CD4-positive, alpha-beta memory T cell (primary cell): ENCODE data around the gene PEX3. TPM values are rescaled to one million over a fixed set of nuclear protein-coding genes. Genes with fewer than 3 reads are reported as not detected.

Source experiments
- CTCF ChIA-PET: fragments of 350-600 bp; sonication (Branson Sonifier 250); formaldehyde crosslinking; loops from one replicate; lab custom pipeline; 2021; ENCODE audit warnings: inconsistent platforms; ENCODE audit not compliant: partially characterized antibody; lab: Charles Lee
- POLR2A ChIA-PET: fragments of 350-600 bp; sonication (Branson Sonifier 250); formaldehyde crosslinking; loops from one replicate; lab custom pipeline; 2021; ENCODE audit not compliant: partially characterized antibody; lab: Charles Lee
- DNase-seq, 5 donors: peaks; one replicate each; pipeline versions ENCODE4 v3.0.0 to v3.0.0-alpha.2; 2020 to 2022; ENCODE audit warnings: mixed read lengths in 1 of 5
- H3K27ac ChIP-seq: one replicate; pipeline ENCODE4 v1.7.0; 2013; ENCODE audit warnings: low read depth, low read length
- H3K27me3 ChIP-seq: 2 replicates; pipeline ENCODE4 v1.7.0; 2013; ENCODE audit warnings: mild to moderate bottlenecking, low read length, moderate library complexity; ENCODE audit not compliant: insufficient read depth
- H3K36me3 ChIP-seq: 2 replicates; pipeline ENCODE4 v1.7.0; 2013; ENCODE audit warnings: mild to moderate bottlenecking, low read length, moderate library complexity; ENCODE audit not compliant: insufficient read depth
- H3K4me1 ChIP-seq: 2 replicates; pipeline ENCODE4 v1.7.0; 2013; ENCODE audit warnings: mild to moderate bottlenecking, low read length, moderate library complexity; ENCODE audit not compliant: insufficient read depth
- H3K4me3 ChIP-seq, 2 donors: one replicate each; pipeline ENCODE4 v1.7.0; 2013; ENCODE audit warnings: low read length in 2 of 2, mild to moderate bottlenecking in 1 of 2
- H3K9me3 ChIP-seq, 2 donors: one replicate each; pipeline ENCODE4 v1.7.0; 2013; ENCODE audit warnings: low read length in 2 of 2, control low read depth in 1 of 2; ENCODE audit not compliant: control insufficient read depth in 1 of 2
- H3K27ac Mint-ChIP-seq, 7 donors: one replicate each; pipeline ENCODE4 v1.8.0; 2020 to 2021; ENCODE audit warnings: mixed read lengths in 7 of 7, mild to moderate bottlenecking in 6 of 7, inconsistent platforms in 3 of 7, moderate library complexity in 3 of 7
- H3K27me3 Mint-ChIP-seq, 2 donors: one replicate each; pipeline ENCODE4 v1.8.0; 2020 to 2021; ENCODE audit warnings: mixed read lengths in 2 of 2
- H3K36me3 Mint-ChIP-seq, 2 donors: one replicate each; pipeline ENCODE4 v1.8.0; 2020 to 2021; ENCODE audit warnings: mixed read lengths in 2 of 2, inconsistent platforms in 1 of 2, mild to moderate bottlenecking in 1 of 2
- H3K4me1 Mint-ChIP-seq, 4 donors: one replicate each; pipeline ENCODE4 v1.8.0; 2020 to 2021; ENCODE audit warnings: mixed read lengths in 4 of 4, mild to moderate bottlenecking in 1 of 4
- H3K4me3 Mint-ChIP-seq, 8 donors: one replicate each; pipeline ENCODE4 v1.8.0; 2020 to 2021; ENCODE audit warnings: mixed read lengths in 8 of 8, mild to moderate bottlenecking in 7 of 8, moderate library complexity in 6 of 8, inconsistent platforms in 3 of 8
- H3K9me3 Mint-ChIP-seq, 8 donors: one replicate each; pipeline ENCODE4 v1.8.0; 2020 to 2021; ENCODE audit warnings: mixed read lengths in 8 of 8, mild to moderate bottlenecking in 5 of 8, inconsistent platforms in 3 of 8, moderate library complexity in 1 of 8
- intact Hi-C: fragments of 100-400 bp; cut with micrococcal nuclease; formaldehyde crosslinking; loops from one replicate; pipeline ENCODE4 v1.15.1; 2023
- polyA plus RNA-seq, 2 donors: library from polyadenylated mRNA; unstranded; fragments of 300-500 nt; fragmentation: Illumina TruSeq; gene quantifications; one replicate each; pipeline ENCODE4 v1.2.3, GENCODE V29; 2021
- total RNA-seq, 2 experiments: library from RNA; stranded (reverse); gene quantifications; one replicate each; pipeline ENCODE4 v1.2.3, GENCODE V29; 2021

Gene PEX3
- total and polyA plus RNA-seq, 4 experiments from 2014 or later, result 20.8 to 26.2 (median 23.2) TPM

GRCh38 chr6:143536461-143536865 is 85.9 kb downstream of the PEX3 start:
- Histone ChIP-seq H3K4me1 (peaks cover 54% of the 10 kb centered on the region), H3K9me3 (no peaks in the 10 kb centered on the region), H3K27me3 (no peaks in the 10 kb centered on the region), H3K4me3 (peak overlapping the region; percentile 24 to 63), H3K27ac (peak overlapping the region; percentile 64), H3K36me3 (no peaks in the 10 kb centered on the region)
- CTCF ChIA-PET, result interaction anchor here (0.9 to 10.5 kb wide), 6 partner anchors 10 to 307 kb away, joined by 3 to 114 read pairs (median 6); partner anchors contain the start of genes FUCA2 and LTV1
- Mint-ChIP-seq H3K27ac (peak overlapping the region; percentile 87 to 94 (median 93)), H3K9me3 (no peaks in the 10 kb centered on the region), H3K36me3 (peaks cover 0 to 7% of the 10 kb centered on the region in 2 donors), H3K4me1 (peaks cover 31 to 49% (median 42%) of the 10 kb centered on the region in 4 donors), H3K27me3 (no peaks in the 10 kb centered on the region), H3K4me3 (peak overlapping the region; percentile 81 to 93 (median 86))
- DNase-seq, result peak; percentile 50 to 65 (median 59)
- POLR2A ChIA-PET, result interaction anchor here (0.9 to 8.3 kb wide), 12 partner anchors 10 to 307 kb away, joined by 3 to 104 read pairs (median 4); partner anchors contain the start of genes ADAT2, FUCA2, LTV1 and PEX3
- intact Hi-C loops, result loop anchor here (2.0 to 10.0 kb wide), 4 partner anchors 38 to 592 kb away; partner anchors contain the start of genes ADAT2, HIVEP2, LTV1 and PEX3

GRCh38 chr6:143536866-143537691 is 86.5 kb downstream of the PEX3 start:
- no peaks in the 10 kb centered on the region for H3K9me3 Mint-ChIP-seq
- peaks cover 35 to 55% (median 47%) of the 10 kb centered on the region in 4 donors for H3K4me1 Mint-ChIP-seq
- intact Hi-C loops, result loop anchor here (1.0 to 10.0 kb wide), 7 partner anchors 8 to 592 kb away; partner anchors contain the start of genes ADAT2, HIVEP2, LTV1 and PEX3

GRCh38 chr6:143538374-143538773 is 87.8 kb downstream of the PEX3 start:
- no peaks in the 10 kb centered on the region for H3K9me3 Mint-ChIP-seq
- ChIA-PET POLR2A (interaction anchor here (0.7 to 8.3 kb wide), 17 partner anchors 8 to 613 kb away, joined by 3 to 104 read pairs (median 5); partner anchors contain the start of genes ADAT2, FUCA2, LTV1 and PEX3), CTCF (interaction anchor here (1.0 to 10.5 kb wide), 10 partner anchors 9 to 37 kb away, joined by 4 to 114 read pairs (median 6); partner anchors contain the start of gene FUCA2)
- Histone ChIP-seq H3K27me3 (no peaks in the 10 kb centered on the region), H3K4me3 (peak overlapping the region; percentile 42 to 71), H3K4me1 (peaks cover 63% of the 10 kb centered on the region), H3K9me3 (no peaks in the 10 kb centered on the region), H3K27ac (peak overlapping the region; percentile 73), H3K36me3 (no peaks in the 10 kb centered on the region)
- peak in 3 of 5 donors; percentile 23 to 60 (median 32) for DNase-seq
- H3K36me3 Mint-ChIP-seq, result peaks cover 0 to 7% of the 10 kb centered on the region in 2 donors
- intact Hi-C loops, result loop anchor here (1.0 to 10.0 kb wide), 3 partner anchors 16 to 594 kb away; partner anchors contain the start of genes HIVEP2 and LTV1
- H3K4me3 Mint-ChIP-seq, result peak overlapping the region; percentile 88 to 95 (median 92)
- H3K27me3 Mint-ChIP-seq, result no peaks in the 10 kb centered on the region
- H3K27ac Mint-ChIP-seq, result peak overlapping the region; percentile 91 to 96 (median 96)
- peaks cover 45 to 68% (median 60%) of the 10 kb centered on the region in 4 donors for H3K4me1 Mint-ChIP-seq

More at GRCh38 chr6:143536866-143537691, 86.5 kb downstream of the PEX3 start:
- H3K27me3 ChIP-seq, result no peaks in the 10 kb centered on the region
- H3K36me3 Mint-ChIP-seq, result peaks cover 0 to 7% of the 10 kb centered on the region in 2 donors
- peak overlapping the region; percentile 36 to 71 for H3K4me3 ChIP-seq
- peak overlapping the region; percentile 88 to 95 (median 92) for H3K4me3 Mint-ChIP-seq
- no peaks in the 10 kb centered on the region for H3K36me3 ChIP-seq
- H3K4me1 ChIP-seq, result peaks cover 54% of the 10 kb centered on the region
- H3K9me3 ChIP-seq, result no peaks in the 10 kb centered on the region
- peak; percentile 53 to 64 (median 61) for DNase-seq
- ChIA-PET POLR2A (interaction anchor here (0.7 to 8.3 kb wide), 20 partner anchors 8 to 680 kb away, joined by 3 to 104 read pairs (median 4); partner anchors contain the start of genes ADAT2, FUCA2, LTV1 and PEX3), CTCF (interaction anchor here (0.7 to 10.5 kb wide), 12 partner anchors 8 to 476 kb away, joined by 3 to 114 read pairs (median 6); partner anchors contain the start of genes FUCA2 and LTV1)
- peak overlapping the region; percentile 73 for H3K27ac ChIP-seq
- H3K27me3 Mint-ChIP-seq, result no peaks in the 10 kb centered on the region
- peak overlapping the region; percentile 91 to 96 (median 96) for H3K27ac Mint-ChIP-seq

GRCh38 chr6:143539106-143539505 is 88.5 kb downstream of the PEX3 start:
- H3K27me3 ChIP-seq, result no peaks in the 10 kb centered on the region
- no peaks in the 10 kb centered on the region for H3K9me3 ChIP-seq
- peak overlapping the region; percentile 42 to 71 for H3K4me3 ChIP-seq
- Mint-ChIP-seq H3K27ac (peak overlapping the region; percentile 91 to 96 (median 96)), H3K4me1 (peaks cover 49 to 76% (median 67%) of the 10 kb centered on the region in 4 donors), H3K9me3 (no peaks in the 10 kb centered on the region), H3K36me3 (peaks cover 0 to 7% of the 10 kb centered on the region in 2 donors), H3K27me3 (no peaks in the 10 kb centered on the region), H3K4me3 (peak overlapping the region; percentile 88 to 95 (median 92))
- H3K36me3 ChIP-seq, result no peaks in the 10 kb centered on the region
- peaks cover 71% of the 10 kb centered on the region for H3K4me1 ChIP-seq
- POLR2A ChIA-PET, result interaction anchor here (0.8 to 8.3 kb wide), 11 partner anchors 7 to 304 kb away, joined by 3 to 104 read pairs (median 13); partner anchors contain the start of genes ADAT2, FUCA2, LTV1 and PEX3
- peak in 2 of 5 donors; percentile 29 to 32 for DNase-seq
- CTCF ChIA-PET, result interaction anchor here (1.2 to 10.5 kb wide), 6 partner anchors 10 to 37 kb away, joined by 5 to 114 read pairs (median 10); partner anchors contain the start of gene FUCA2
- intact Hi-C loops, result loop anchor here (5.0 to 10.0 kb wide), 2 partner anchors 303 to 594 kb away; partner anchors contain the start of genes HIVEP2 and LTV1
- H3K27ac ChIP-seq, result peak overlapping the region; percentile 73

- DNase-seq, result peak; percentile 40 to 65 (median 49)
- ChIA-PET POLR2A (interaction anchor here (0.7 to 8.3 kb wide), 9 partner anchors 7 to 303 kb away, joined by 4 to 104 read pairs (median 11); partner anchors contain the start of genes ADAT2, FUCA2, LTV1 and PEX3), CTCF (interaction anchor here (1.2 to 10.5 kb wide), 6 partner anchors 10 to 37 kb away, joined by 5 to 114 read pairs (median 7); partner anchors contain the start of gene FUCA2)
- Mint-ChIP-seq H3K4me1 (peaks cover 54 to 82% (median 73%) of the 10 kb centered on the region in 4 donors), H3K27me3 (no peaks in the 10 kb centered on the region), H3K4me3 (peak overlapping the region; percentile 88 to 95 (median 92)), H3K9me3 (no peaks in the 10 kb centered on the region), H3K27ac (peak overlapping the region; percentile 91 to 96 (median 96)), H3K36me3 (peaks cover 0 to 7% of the 10 kb centered on the region in 2 donors)
- peak overlapping the region in 1 of 2 donors; percentile 71 for H3K4me3 ChIP-seq
- H3K9me3 ChIP-seq, result no peaks in the 10 kb centered on the region
- intact Hi-C loops, result loop anchor here (5.0 to 10.0 kb wide), 2 partner anchors 303 to 595 kb away; partner anchors contain the start of genes HIVEP2 and LTV1
- no peaks in the 10 kb centered on the region for H3K36me3 ChIP-seq
- no peaks in the 10 kb centered on the region for H3K27me3 ChIP-seq
- peaks cover 77% of the 10 kb centered on the region for H3K4me1 ChIP-seq
- peak overlapping the region; percentile 73 for H3K27ac ChIP-seq
These were observed 89.1 kb downstream of the PEX3 start for GRCh38 chr6:143539734-143540133.

GRCh38 chr6:143540192-143540591 is 89.6 kb downstream of the PEX3 start:
- peak overlapping the region; percentile 73 for H3K27ac ChIP-seq

More at GRCh38 chr6:143540192-143540591, 89.6 kb downstream of the PEX3 start:
- Histone ChIP-seq H3K4me1 (peaks cover 81% of the 10 kb centered on the region), H3K9me3 (no peaks in the 10 kb centered on the region), H3K4me3 (peak overlapping the region in 1 of 2 donors; percentile 71), H3K36me3 (no peaks in the 10 kb centered on the region), H3K27me3 (no peaks in the 10 kb centered on the region)
- DNase-seq, result no peak
- ChIA-PET POLR2A (interaction anchor here (0.5 to 8.3 kb wide), 6 partner anchors 9 to 582 kb away, joined by 4 to 104 read pairs (median 6); partner anchors contain the start of genes ADAT2, FUCA2 and PEX3), CTCF (interaction anchor here (1.7 to 10.5 kb wide), 4 partner anchors 11 to 36 kb away, joined by 6 to 114 read pairs (median 14); partner anchors contain the start of gene FUCA2)
- Mint-ChIP-seq H3K4me1 (peaks cover 58 to 87% (median 77%) of the 10 kb centered on the region in 4 donors), H3K9me3 (no peaks in the 10 kb centered on the region), H3K4me3 (peak overlapping the region; percentile 88 to 95 (median 92)), H3K36me3 (peaks cover 0 to 7% of the 10 kb centered on the region in 2 donors), H3K27ac (peak overlapping the region; percentile 91 to 96 (median 96)), H3K27me3 (no peaks in the 10 kb centered on the region)
- intact Hi-C loops, result no loop called here
